GM19351 (cell line): ENCODE measurements around the gene IL27RA.
A peak's percentile ranks its signal among the peaks of the same experiment; 100 is the strongest.

Source experiments
- ATAC-seq: cut with Tn5 transposase; IDR thresholded peaks from one replicate; pipeline ENCODE4 v1.9.1; 2021; ENCODE audit warnings: mild to moderate bottlenecking, moderate library complexity; ENCODE audit not compliant: unreplicated experiment

Gene IL27RA

DNA sequence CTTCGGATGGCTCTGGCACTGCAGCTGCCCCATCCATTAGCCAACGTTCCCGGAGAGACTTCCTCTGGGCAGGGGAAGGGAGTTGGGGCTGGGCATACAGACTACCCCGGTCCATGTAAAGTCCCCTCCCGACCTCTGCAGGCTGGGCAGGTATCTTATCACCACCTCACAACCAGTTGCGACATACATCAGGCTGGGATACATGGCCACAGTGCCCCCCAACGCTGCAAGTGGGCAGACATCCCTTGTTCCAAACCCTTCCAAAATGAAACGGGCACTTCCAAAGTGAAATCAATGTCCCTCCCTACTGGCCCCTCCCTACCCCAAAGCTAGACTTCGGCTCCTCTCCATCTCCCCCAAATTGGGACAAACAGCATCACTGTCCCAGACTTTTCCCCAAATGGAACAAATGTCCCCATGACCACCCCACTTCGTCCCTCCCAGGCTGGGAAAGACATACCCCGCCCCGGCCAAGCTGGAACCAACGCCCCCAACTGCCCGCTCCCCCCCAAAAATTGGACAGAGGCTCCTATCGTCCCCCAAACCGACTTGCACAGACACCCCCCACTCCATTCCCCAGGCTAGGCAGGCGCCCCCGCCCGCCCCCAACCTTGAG is 25.3 kb downstream of the IL27RA start:
- ATAC-seq: no peak

GRCh38 chr19:14058182-14059092 is 26.9 kb downstream of the IL27RA start:
- no peak for ATAC-seq

GRCh38 chr19:14059093-14059480 is 27.5 kb downstream of the IL27RA start:
- no peak for ATAC-seq

GRCh38 chr19:14059652-14060155 is 28.1 kb downstream of the IL27RA start:
- ATAC-seq: no peak

GRCh38 chr19:14061081-14061749 is 29.7 kb downstream of the IL27RA start:
- no peak for ATAC-seq

- no peak for ATAC-seq
Measured at GRCh38 chr19:14061751-14062557, 30.4 kb downstream of the IL27RA start, which contains the start of gene PALM3. TSS of gene PALM3 (minus strand) at chr19:14062076. CDS start at chr19:14061980, 96 bp downstream.

- no peak for ATAC-seq
Measured at GRCh38 chr19:14062558-14062855, 30.9 kb downstream of the IL27RA start.

DNA sequence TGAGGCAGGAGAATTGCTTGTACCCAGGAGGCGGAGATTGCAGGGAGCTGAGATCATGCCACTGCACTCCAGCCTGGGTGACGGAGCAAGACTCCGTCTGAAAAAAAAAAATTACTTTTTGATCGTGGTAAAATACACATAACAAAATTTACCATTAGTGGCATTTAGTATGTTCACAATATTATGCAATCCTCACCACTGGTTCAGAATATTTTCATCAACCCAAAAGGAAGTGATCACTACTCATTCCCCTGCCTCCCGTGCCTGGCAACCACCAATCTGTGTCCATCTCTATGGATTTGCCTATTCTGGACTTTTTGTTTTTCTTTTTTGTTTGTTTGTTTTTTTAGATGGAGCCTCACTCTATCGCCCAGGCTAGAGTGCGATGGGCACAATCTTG is 31.5 kb downstream of the IL27RA start:
- no peak for ATAC-seq

DNA sequence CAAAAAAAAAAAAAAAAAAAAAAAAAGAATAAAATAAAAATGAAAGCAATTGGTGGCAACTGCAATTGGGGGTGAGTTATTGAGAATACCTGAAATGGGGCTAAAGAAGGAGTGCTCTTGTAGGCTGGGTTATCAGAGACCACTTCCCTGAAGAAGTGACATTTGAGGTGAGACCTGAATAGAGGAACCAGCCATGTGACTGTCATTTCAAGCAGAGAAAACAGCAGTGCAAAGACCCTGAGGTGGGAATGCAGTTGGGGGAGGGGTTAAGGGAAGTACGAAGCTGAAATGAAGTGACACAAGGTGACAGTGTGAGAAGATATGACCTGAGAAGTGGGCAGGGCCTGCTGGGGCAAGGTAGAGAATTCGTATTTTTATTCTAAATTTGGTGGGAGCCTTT is 34.6 kb downstream of the IL27RA start:
- ATAC-seq: no peak

GRCh38 chr19:14070268-14071050 is 38.9 kb downstream of the IL27RA start:
- no peak for ATAC-seq

DNA sequence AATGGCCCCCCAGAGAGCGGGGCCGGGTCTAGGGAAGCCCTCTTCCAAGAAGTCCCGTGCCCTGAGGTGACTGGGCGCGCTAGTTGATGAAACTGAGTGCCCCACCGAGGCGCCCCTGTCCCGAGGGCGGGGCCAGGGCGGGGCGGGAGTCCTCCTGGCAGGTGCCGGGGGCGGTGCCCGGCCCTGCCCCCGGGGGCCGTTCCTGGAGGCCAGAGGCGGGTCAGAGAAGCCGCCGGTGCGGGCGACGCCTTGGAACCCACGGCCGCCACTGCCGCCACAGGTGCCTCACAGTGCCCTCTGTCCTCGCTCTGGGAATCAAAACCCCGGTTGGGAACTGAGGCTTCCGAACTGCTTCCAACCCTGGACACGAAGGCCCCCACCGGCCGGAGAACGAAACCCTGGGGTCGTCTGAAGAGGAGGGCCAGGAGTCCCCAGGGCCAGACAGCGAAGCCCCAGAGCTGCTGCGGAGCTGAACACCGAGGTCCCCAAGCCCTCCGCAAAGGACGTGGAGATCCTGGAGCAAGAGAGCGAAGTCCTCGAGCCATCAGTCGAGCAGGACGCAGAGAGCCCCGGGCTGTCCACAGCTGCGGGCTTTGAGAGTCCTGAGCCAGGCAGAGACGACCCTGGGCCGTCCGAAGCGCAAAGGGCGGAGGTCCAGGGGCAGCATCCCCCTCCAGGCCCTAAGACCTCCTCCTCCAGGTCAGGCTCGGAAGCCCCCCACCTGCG is 41.1 kb downstream of the IL27RA start, which contains the start of gene MISP3:
TSS of gene MISP3 (plus strand) at position 252 of the 726 bp plus-strand sequence. CDS start 524 bp downstream, outside the sequence.
- no peak for ATAC-seq

- ATAC-seq: peak; percentile 44
Measured at GRCh38 chr19:14073261-14073924, 41.8 kb downstream of the IL27RA start.

DNA sequence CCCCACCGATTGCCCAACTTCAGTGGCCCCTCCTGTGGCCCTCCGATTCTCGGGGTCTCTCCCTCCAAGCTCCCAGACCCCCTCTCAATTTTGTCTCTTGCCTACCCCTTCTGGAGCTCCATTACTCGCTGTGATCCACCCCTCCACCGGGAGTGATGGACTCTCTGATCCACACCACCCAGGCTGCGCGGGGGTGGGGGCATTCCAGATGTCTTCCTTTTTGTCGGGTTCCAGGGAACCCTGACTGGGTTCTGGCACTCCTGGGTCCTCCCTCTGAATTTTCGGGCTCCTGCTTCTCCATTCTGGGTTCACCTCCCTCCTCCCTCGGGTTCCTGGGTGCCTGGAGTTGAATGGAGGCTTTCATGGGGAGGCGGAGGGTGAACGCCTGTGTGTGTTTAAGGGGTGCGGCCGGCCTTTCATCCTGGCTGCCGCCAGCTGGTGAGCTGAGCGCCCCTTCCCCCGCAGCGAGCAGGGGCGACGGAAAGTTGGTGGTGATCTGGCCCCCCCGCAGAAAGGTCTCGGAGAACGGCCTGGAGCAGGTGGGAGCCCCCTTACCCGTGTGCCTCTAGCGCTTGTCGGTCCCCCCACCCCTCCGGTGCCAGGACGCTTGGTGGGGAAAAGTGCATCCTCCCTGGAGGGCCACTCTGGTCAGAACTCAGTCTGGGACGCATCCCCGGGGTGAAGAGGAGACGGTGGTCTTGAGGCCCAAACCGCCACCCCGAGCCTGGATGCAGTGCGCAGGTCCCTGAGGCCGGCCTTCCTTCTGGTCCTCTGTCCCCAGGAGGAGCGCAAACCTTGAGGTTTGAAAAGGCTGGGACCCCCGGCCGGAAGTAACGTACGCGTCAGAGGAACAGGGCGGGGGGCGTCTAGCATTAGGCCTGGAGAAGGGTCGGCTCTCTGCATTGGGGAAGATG is 42.6 kb downstream of the IL27RA start:
- no peak for ATAC-seq

GRCh38 chr19:14078411-14078810 is 46.8 kb downstream of the IL27RA start:
- no peak for ATAC-seq

- peak; percentile 84 for ATAC-seq
Measured at GRCh38 chr19:14080887-14081796, 49.6 kb downstream of the IL27RA start.

DNA sequence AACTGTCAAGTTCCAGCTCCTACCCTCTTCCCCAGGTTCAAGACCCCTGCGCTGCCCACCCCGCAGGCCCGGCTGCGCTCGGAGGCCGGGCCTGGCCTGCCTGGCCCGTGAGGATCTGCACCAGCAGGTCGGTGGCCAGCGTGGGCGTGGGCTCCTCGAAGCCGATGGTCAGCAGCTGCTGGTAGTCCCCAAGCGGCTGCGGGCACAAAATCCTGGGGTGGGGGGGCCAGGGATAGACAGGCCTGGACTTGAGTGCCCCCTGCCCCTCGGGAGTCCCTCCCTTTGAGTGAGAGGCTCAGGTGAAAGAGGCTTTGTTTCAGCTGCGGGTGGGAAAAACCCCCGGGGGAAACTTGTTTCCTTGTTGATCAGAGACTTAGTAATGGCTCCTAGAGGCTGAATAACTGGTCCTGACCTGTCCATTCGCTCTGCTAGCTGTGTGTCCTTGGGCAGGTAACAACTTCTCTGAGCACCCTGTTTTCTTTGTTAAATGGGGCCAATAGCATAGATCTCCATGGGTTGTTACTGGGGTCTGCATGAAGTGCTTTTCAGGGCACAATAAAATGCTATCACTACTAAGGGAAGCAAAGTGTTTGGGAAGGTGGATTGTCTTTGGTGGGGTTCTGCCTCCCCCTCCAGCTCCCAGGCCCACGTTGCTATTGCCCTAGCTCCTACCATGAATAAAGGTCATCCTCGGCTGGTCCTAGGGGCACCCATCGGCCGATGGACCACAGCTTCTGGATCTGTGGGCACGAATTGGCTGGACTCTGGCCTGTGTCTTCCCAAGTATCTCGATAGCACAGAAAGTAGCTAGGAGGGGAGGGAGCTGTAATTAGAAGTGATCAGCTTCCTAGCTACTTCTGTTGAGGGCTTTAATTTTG is 50.5 kb downstream of the IL27RA start:
- ATAC-seq: no peak
